Erythroblast (primary cell): Measurements from ENCODE around the gene MIPOL1.

Experiments
- GATA1 ChIP-seq: IDR thresholded peaks from 2 replicates; pipeline ENCODE4 v1.6.1; 2011; ENCODE audit warnings: low read depth, mild to moderate bottlenecking, control low read depth, low read length, moderate library complexity
- POLR2A ChIP-seq: IDR thresholded peaks from 2 replicates; pipeline ENCODE4 v1.6.1; 2011; ENCODE audit warnings: mild to moderate bottlenecking, low read length

- TF ChIP-seq POLR2A (no peak), GATA1 (no peak)
Measured at GRCh38 chr14:37343307-37344094, 145.8 kb downstream of the MIPOL1 start.
